H7 (cell line): ENCODE measurements around the gene ZBED4. TPM values are rescaled to one million over a fixed set of nuclear protein-coding genes. Genes with fewer than 3 reads are reported as not detected.

Experiments used
- DNase-seq: peaks from one replicate; pipeline ENCODE4 v3.0.0; 2012
- H3K27me3 ChIP-seq: 2 replicates; pipeline ENCODE4 v1.6.0; 2011; ENCODE audit warnings: mild to moderate bottlenecking, low read length; ENCODE audit not compliant: control insufficient read depth, insufficient read depth
- H3K36me3 ChIP-seq: replicated peaks from 2 replicates; pipeline ENCODE4 v1.5.1; 2011; ENCODE audit warnings: low read length; ENCODE audit not compliant: control insufficient read depth, insufficient read depth
- H3K4me3 ChIP-seq: 2 replicates; pipeline ENCODE4 v1.5.1; 2011; ENCODE audit warnings: low read depth, mild to moderate bottlenecking, control low read depth, low read length, moderate library complexity; ENCODE audit not compliant: insufficient read depth
- total RNA-seq: library from RNA; depleted of rRNA; stranded (reverse); fragments of >200 nt; shearing (Covaris generic); gene quantifications from 2 replicates; pipeline ENCODE4 v1.2.3, GENCODE V29; 2014

The ZBED4 gene
- total RNA-seq, 1 experiment from 2014 or later, result 23.1 TPM

- DNase-seq, result peak; percentile 82
- no peaks in the 10 kb centered on the region; the same call in 1 of the 2 replicates for H3K27me3 ChIP-seq
- H3K4me3 ChIP-seq, result peak overlapping the region; percentile 56
- peaks cover 1% of the 10 kb centered on the region; the same call in 1 of the 2 replicates for H3K36me3 ChIP-seq
Observed at GRCh38 chr22:49918911-49919881, 65.6 kb downstream of the ZBED4 start.

DNA sequence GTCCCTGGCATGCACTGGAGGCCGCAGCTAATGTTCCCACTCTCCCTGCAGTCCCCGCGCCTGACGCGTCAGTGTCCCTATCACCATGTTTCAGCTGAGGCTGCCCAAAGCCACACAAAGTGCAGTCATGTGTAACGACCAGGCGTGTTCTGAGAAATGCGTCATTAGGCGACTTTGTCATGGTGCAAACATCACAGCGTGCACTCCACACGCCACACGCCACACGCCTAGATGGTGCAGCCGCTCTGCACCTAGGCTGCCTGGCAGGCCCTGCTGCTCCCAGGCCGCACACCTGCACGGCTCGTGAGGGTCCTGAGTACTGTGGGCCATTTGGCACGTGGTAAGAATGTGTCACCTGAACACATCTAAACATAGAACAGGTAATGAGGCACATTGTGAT lies 67.2 kb downstream of the ZBED4 start:
- Histone ChIP-seq H3K36me3 (peaks cover 1% of the 10 kb centered on the region; the same call in 1 of the 2 replicates), H3K4me3 (no peak overlapping the region), H3K27me3 (no peaks in the 10 kb centered on the region; the same call in 1 of the 2 replicates)
- no peak for DNase-seq

DNA sequence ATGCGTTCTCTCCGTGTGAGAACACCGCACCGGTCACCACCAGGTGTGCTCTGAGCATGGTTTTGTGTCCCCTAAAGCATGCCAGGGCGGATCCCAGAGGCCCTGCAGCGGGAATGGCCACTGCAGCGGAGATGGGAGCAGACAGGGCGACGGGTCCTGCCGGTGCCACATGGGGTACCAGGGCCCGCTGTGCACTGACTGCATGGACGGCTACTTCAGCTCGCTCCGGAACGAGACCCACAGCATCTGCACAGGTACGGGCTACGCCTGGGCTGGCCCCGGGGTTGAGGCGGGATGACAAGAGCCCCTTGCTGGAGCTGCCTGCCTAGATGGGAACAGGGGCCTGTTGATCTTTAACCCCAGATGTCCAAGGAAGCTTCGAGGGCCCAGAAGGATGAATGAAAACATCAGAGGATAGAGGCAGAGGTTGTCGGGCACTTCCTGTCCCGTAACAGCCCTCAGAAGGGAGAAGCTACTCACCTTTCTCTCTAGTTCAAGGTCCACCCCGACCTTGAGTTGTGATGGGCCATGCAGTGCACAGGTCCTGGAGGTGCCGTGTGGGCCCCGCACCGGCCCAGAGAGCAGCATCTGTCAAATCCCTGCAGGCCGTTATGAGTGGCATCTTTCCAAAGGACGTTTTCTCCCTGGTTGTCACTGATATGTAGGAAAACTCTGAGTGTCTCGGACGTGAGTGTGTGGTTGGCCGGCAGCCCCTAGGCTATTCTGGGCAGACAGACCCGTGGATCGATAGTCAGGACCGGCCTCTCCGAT lies 68.0 kb downstream of the ZBED4 start:
- no peak for DNase-seq
- no peaks in the 10 kb centered on the region; the same call in 1 of the 2 replicates for H3K27me3 ChIP-seq
- no peak overlapping the region for H3K4me3 ChIP-seq
- peaks cover 1% of the 10 kb centered on the region; the same call in 1 of the 2 replicates for H3K36me3 ChIP-seq

DNA sequence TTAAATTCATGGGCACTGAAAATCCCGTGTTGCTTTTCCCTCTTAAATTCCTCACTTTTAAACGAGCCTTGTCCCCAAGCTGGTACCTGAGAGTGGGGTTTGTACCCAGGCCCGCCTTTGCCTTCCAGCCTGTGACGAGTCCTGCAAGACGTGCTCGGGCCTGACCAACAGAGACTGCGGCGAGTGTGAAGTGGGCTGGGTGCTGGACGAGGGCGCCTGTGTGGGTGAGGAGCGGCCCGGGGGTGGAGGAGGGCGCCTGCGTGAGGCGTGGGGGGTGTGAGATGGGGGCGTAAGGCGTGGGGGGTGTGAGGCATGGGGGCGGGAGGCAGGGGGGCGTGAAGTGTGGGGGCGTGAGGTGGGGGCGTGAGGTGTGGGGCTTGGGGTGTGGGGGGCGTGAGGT lies 68.8 kb downstream of the ZBED4 start:
- no peaks in the 10 kb centered on the region; the same call in 1 of the 2 replicates for H3K27me3 ChIP-seq
- no peak for DNase-seq
- H3K4me3 ChIP-seq, result no peak overlapping the region
- H3K36me3 ChIP-seq, result peaks cover 1% of the 10 kb centered on the region; the same call in 1 of the 2 replicates

GRCh38 chr22:49922926-49923325 lies 69.3 kb downstream of the ZBED4 start:
- Histone ChIP-seq H3K27me3 (no peaks in the 10 kb centered on the region; the same call in 1 of the 2 replicates), H3K36me3 (peaks cover 1% of the 10 kb centered on the region; the same call in 1 of the 2 replicates), H3K4me3 (no peak overlapping the region)
- no peak for DNase-seq

DNA sequence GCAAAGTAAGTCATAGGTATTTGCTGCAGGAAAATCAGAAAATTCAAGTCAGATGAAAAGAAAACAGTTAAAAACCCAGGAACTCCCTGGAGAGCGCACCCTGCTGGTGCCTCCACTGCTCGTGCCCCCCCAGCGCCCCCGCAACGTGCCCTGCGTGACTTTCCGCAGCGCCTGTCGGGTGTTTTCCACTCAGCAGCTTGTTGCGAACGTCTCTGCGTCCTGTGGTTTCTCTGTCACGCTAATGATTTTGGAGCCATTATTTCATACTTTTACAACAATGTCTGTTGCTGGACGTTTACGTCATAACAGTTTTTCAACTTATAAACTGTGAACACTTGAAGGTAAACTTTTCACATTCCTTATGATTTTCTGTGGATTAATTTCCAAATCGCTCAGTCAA lies 69.8 kb downstream of the ZBED4 start:
- no peak overlapping the region for H3K4me3 ChIP-seq
- H3K36me3 ChIP-seq, result peaks cover 1% of the 10 kb centered on the region; the same call in 1 of the 2 replicates
- DNase-seq, result no peak
- H3K27me3 ChIP-seq, result no peaks in the 10 kb centered on the region; the same call in 1 of the 2 replicates

DNA sequence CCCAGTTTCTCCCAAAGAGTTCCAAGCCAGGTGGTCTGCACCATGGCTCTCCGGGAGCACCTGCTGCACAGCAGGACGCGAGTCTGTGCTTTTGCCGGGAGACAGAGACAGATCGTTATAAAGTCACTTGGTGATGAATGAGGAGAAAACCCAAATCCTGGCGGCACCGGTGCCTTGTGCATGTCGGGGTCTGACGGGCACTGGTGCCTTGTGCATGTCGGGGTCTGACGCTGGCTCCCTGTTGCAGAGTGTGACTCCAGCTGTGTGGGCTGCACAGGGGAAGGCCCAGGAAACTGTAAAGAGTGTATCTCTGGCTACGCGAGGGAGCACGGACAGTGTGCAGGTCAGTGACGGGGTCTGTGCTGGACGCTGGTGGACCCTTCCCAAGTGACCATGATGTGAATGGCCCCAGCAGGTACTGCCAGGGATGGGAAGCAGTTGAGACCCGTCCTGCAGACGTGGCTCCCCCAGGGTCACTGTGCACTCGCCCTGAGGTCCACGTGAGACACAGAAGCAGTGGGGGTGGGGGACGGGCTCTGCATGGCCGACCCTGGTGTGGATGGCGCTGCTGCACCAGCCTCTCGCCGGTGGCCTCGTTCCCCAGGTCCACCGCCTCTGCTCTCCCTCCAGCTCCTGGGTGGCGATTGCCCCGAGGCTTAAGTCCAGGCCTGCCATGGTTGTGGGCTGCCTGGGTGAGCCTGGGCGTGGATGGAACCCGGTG lies 70.6 kb downstream of the ZBED4 start:
- H3K27me3 ChIP-seq, result no peaks in the 10 kb centered on the region; the same call in 1 of the 2 replicates
- H3K36me3 ChIP-seq, result peaks cover 1% of the 10 kb centered on the region; the same call in 1 of the 2 replicates
- H3K4me3 ChIP-seq, result no peak overlapping the region
- DNase-seq, result no peak

DNA sequence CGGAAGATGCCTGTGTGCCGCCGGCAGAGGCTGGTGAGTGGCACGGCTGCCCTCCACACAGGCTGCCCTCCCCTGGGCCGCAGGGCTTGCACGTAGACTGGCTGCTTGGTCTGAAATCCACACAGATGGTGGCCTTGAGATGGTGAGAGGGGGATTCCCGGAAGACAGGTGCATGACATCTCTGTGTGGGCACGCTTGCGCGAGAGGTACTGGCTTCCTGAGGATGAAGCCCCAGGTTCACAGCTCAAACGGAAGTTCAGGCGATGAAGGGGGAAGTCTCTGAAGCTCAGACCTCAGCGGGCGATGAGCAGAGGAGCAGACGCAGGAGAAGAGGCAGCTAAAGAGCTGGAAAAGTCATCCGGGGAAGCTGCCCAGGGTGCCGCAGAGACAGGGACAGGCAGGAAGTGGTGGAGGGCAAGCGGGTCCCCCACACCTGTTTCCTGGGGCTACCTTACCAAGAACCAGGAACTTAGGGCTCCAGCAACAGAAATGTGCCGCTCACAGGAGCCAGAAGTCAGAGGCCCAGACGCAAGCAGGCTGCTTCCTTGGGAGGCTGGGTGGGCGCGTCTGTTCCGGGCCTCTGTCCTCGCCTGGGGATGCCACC lies 72.0 kb downstream of the ZBED4 start:
- DNase-seq, result no peak
- H3K36me3 ChIP-seq, result no peaks in the 10 kb centered on the region; the same call in 1 of the 2 replicates
- H3K27me3 ChIP-seq, result peaks cover 8% of the 10 kb centered on the region
- H3K4me3 ChIP-seq, result no peak overlapping the region

GRCh38 chr22:49926916-49927315 lies 73.3 kb downstream of the ZBED4 start:
- DNase-seq, result peak; percentile 62
- no peaks in the 10 kb centered on the region for H3K36me3 ChIP-seq
- H3K27me3 ChIP-seq, result peaks cover 8% of the 10 kb centered on the region

DNA sequence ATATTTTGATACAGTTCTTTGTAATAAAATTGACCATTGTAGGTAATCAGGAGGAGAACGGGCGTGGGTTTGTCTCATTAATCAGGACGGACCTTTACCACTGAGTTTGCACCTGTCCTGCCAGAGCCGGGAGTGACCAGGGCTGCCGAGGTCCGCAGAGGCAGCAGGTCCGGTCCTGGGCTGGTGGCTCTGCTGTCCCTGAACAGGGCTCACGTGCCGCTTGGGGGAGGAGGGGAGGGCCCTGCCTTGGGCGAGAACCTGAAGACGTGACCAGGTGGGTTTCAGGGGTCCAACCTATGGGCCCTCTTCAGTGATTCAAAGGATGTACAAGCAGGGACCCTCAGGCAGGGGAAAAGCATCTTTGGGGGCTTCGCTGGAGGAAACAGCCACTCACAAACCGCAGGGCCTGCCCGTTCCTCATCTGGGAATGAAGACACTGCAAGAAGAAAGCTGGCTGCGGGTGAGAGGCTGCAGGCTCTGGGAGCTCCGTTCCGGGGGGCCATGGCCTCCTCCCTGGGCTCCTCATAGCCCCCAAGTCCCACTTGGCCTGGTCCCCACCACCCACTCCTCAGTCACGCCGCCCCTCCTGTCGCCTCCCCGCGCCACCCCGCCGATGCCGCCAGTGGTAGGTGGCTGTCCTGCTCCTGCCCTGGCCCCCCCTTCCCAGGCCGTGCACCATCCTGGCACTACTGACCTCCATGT lies 74.0 kb downstream of the ZBED4 start:
- DNase-seq, result peak; percentile 56

More at GRCh38 chr22:49926916-49927315, 73.3 kb downstream of the ZBED4 start:
- no peak overlapping the region for H3K4me3 ChIP-seq

GRCh38 chr22:49928185-49928495 lies 74.5 kb downstream of the ZBED4 start:
- no peak overlapping the region for H3K4me3 ChIP-seq
- no peaks in the 10 kb centered on the region for H3K36me3 ChIP-seq
- peak; percentile 68 for DNase-seq
- peaks cover 8% of the 10 kb centered on the region for H3K27me3 ChIP-seq

More for the DNA sequence above, 74.0 kb downstream of the ZBED4 start:
- Histone ChIP-seq H3K4me3 (no peak overlapping the region), H3K36me3 (no peaks in the 10 kb centered on the region), H3K27me3 (peaks cover 8% of the 10 kb centered on the region)

DNA sequence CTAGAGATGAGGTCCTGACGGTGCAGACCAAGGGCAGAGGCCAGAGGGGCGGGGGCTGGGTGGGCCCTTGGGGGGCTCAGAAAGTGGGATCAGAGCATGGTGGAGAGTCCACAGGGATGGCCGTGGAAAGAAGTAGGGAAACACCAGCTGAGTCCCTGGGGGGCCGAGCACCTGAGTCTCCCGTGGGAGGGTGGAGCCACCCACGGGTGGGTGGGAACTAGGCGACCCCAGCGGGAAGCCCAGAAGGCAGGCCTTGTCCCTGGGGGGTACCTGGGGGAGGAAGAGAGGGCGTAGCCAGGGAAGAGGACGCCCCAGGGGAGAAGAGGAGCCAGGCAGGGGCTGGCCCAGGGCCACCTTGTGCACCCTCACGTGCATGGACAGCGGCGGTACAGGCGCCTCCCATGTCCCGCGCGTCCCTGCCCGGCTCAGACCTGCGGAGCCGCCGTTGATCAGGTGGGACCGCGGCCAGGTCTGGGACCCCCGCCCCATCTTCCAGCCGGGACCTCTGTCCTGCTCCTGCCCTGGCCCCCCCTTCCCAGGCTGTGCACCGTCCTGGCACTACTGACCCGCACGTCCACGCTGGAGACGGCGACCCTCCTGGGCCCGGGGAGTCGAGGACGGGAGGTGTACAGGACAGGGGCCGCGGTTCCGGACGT lies 75.0 kb downstream of the ZBED4 start:
- Histone ChIP-seq H3K4me3 (no peak overlapping the region), H3K27me3 (peaks cover 8% of the 10 kb centered on the region), H3K36me3 (no peaks in the 10 kb centered on the region)
- peak; percentile 79 for DNase-seq
